Thyroid gland (tissue), 4 donors: ENCODE data around the gene CEP97. TPM values are rescaled to one million over a fixed set of nuclear protein-coding genes. Genes with fewer than 3 reads are reported as not detected.

Experiments
- DNase-seq, 2 donors: peaks; one replicate each; pipeline ENCODE4 v3.0.0-alpha.2; 2019
- H3K27ac ChIP-seq, 3 donors: fragments of 200-600 bp; sonication (generic); 1 replicate in 2 of 3; 2 replicates in 1 of 3; pipeline ENCODE4 v1.5.1; 2016 to 2019; ENCODE audit warnings: mild to moderate bottlenecking in 1 of 3, moderate library complexity in 1 of 3
- H3K27me3 ChIP-seq: fragments of 200-600 bp; sonication (generic); one replicate; pipeline ENCODE4 v1.5.1; 2019
- H3K36me3 ChIP-seq, 2 donors: fragments of 200-600 bp; sonication (generic); one replicate each; pipeline ENCODE4 v1.5.1; 2016 to 2019
- H3K4me1 ChIP-seq, 2 donors: fragments of 200-600 bp; sonication (generic); one replicate each; pipeline ENCODE4 v1.5.1; 2017 to 2019
- H3K4me3 ChIP-seq, 3 donors: fragments of 200-600 bp; sonication (generic); replicated peaks in 1 of 3; 1 replicate in 2 of 3; 2 replicates in 1 of 3; pipeline ENCODE4 v1.5.1; 2016; ENCODE audit warnings: mild to moderate bottlenecking in 1 of 3
- H3K9me3 ChIP-seq: fragments of 200-600 bp; sonication (generic); one replicate; pipeline ENCODE4 v1.5.1; 2017
- POLR2A ChIP-seq, 2 donors: fragments of 450-650 bp; IDR thresholded peaks; one replicate each; pipeline ENCODE4 v1.6.1; 2017; ENCODE audit warnings: antibody characterized with exemption in 2 of 2, mild to moderate bottlenecking in 2 of 2, moderate library complexity in 1 of 2
- WGBS, 2 donors: methylation state at CpG; one replicate each; pipeline ENCODE4 v1.1.5; 2017; 5-methylcytosine and 5-hydroxymethylcytosine counted together
- intact Hi-C: fragments of 100-400 bp; cut with DNase I; formaldehyde crosslinking; loops from one replicate; pipeline ENCODE4 v1.15.1; 2023
- total RNA-seq, 4 donors: library from RNA; depleted of rRNA; stranded (reverse); fragments of >200 nt; gene quantifications; one replicate each; pipeline ENCODE4 v1.2.3, GENCODE V29; 2016
- TF ChIP-seq, protein P1 (sequence below), 6 experiments: fragments of 200-600 bp in 3 of 6; fragments of 450-650 bp in 3 of 6; sonication (generic) in 3 of 6; IDR thresholded peaks; one replicate each; pipeline ENCODE4 v1.5.1; 2016 to 2019; ENCODE audit warnings: antibody characterized with exemption in 6 of 6, mild to moderate bottlenecking in 2 of 6, inconsistent platforms in 1 of 6, moderate library complexity in 1 of 6

CEP97 gene
- total RNA-seq, 4 donors from 2014 or later: 7.3 to 13.3 (median 8.2) TPM

DNA sequence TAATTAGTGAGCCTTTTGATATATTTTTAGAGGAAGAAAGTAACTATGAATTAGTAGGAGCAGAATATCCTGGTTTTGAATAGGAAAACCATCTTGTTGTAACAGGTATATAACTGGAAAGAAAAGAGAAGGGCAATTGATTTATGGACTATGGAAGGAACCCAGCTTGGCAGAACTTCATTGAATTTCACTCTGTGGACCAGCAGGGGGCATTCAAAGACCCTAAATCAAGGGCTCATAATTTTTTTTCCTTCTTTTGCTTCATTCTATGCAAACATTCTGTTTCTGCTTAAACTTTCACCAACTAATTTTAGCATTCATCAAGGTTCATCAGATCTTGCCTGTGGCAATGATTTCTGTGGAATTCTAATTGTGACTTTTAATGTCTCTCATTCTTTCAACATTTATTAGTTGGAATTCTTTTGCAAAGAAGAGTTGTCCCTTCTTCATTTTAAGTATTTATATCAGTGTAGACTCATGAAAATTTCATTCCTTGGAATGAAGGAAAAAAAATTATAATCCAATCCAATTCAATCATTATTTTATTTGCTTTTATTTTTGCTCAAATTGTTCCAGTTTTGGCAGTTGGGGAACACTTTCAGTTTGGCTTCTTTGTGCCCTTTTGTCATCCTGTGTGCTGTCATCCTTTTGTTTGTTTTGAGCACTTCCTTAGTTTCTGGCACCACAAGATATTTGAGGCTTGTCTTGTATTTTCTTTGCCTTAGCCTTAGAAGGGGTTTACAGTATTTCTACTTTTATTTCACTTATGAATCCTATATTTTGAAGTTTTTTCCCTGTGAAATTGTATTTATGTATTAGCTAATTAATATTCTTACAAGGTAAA is 85.0 kb downstream of the CEP97 start:
- peak overlapping the region; percentile 56 to 74 (median 62) for H3K27ac ChIP-seq
- H3K36me3 ChIP-seq: no peaks in the 10 kb centered on the region
- peak; percentile 34 to 35 for DNase-seq
- H3K4me3 ChIP-seq: no peak overlapping the region
- intact Hi-C loops: loop anchor here (5.0 to 10.0 kb wide), 2 partner anchors 418 to 725 kb away; no protein-coding TSS in a partner anchor
- no peaks in the 10 kb centered on the region for H3K9me3 ChIP-seq
- no peak for TF ChIP-seq POLR2A (IDR thresholded peaks at IDR 0.05)
- TF ChIP-seq, protein P1, sequence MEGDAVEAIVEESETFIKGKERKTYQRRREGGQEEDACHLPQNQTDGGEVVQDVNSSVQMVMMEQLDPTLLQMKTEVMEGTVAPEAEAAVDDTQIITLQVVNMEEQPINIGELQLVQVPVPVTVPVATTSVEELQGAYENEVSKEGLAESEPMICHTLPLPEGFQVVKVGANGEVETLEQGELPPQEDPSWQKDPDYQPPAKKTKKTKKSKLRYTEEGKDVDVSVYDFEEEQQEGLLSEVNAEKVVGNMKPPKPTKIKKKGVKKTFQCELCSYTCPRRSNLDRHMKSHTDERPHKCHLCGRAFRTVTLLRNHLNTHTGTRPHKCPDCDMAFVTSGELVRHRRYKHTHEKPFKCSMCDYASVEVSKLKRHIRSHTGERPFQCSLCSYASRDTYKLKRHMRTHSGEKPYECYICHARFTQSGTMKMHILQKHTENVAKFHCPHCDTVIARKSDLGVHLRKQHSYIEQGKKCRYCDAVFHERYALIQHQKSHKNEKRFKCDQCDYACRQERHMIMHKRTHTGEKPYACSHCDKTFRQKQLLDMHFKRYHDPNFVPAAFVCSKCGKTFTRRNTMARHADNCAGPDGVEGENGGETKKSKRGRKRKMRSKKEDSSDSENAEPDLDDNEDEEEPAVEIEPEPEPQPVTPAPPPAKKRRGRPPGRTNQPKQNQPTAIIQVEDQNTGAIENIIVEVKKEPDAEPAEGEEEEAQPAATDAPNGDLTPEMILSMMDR (IDR thresholded peaks at IDR 0.05): peak in 5 of 6 experiments; percentile 34 to 84 (median 68)
- peaks cover 19 to 20% of the 10 kb centered on the region in 2 donors for H3K4me1 ChIP-seq
- no peaks in the 10 kb centered on the region for H3K27me3 ChIP-seq

DNA sequence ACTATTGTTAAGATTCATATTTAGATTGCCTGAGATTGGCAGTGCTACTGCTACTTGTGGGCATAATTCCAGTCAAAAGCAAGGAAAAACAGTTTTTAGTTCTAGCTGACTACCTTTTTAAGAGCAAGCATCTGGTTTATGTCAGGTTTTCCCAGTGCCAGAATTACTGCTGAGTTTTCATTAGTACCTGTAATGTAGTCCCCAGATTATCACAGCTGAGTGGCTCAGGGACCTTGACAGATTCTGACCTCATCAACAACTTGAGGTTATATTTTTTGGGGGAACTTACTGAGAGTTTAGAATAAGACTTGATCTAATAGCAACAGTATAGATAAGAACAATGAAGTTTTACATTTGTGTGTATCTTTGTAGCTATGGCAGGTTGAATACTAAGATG is 85.6 kb downstream of the CEP97 start:
- peaks cover 19 to 26% of the 10 kb centered on the region in 2 donors for H3K4me1 ChIP-seq
- H3K9me3 ChIP-seq: no peaks in the 10 kb centered on the region
- DNase-seq: peak; percentile 27 to 34
- peak overlapping the region; percentile 56 to 74 (median 62) for H3K27ac ChIP-seq
- intact Hi-C loops: no loop called here
- no peak overlapping the region for H3K4me3 ChIP-seq
- no peaks in the 10 kb centered on the region for H3K36me3 ChIP-seq
- TF ChIP-seq POLR2A (IDR thresholded peaks at IDR 0.05): no peak
- TF ChIP-seq, protein P1 (IDR thresholded peaks at IDR 0.05): no peak
- H3K27me3 ChIP-seq: no peaks in the 10 kb centered on the region

DNA sequence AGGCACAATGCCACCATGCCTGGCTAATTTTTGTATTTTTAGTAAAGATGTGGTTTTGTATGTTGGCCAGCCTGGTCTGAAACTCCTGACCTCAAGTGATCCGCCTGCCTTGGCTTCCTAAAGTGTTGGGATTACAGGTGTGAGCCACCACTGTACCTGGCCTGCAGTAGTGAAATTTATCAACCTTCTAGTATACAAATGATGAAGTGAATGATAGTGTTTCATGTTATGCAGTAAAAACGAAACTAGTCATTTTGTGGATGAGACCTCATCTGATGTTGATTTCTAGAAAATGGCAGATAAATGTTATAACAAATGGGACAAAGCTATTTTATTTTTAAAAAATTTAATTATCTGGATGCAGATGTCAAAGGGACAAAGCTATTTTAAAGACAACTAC is 87.5 kb downstream of the CEP97 start:
- Histone ChIP-seq H3K9me3 (no peaks in the 10 kb centered on the region), H3K36me3 (no peaks in the 10 kb centered on the region), H3K4me1 (peaks cover 19 to 26% of the 10 kb centered on the region in 2 donors), H3K27ac (no peak overlapping the region), H3K4me3 (no peak overlapping the region), H3K27me3 (no peaks in the 10 kb centered on the region)
- intact Hi-C loops: no loop called here
- WGBS, 2 donors: 90 to 98% methylated on average over 2 of the region's 2 CpGs
- no peak for DNase-seq
- TF ChIP-seq POLR2A (IDR thresholded peaks at IDR 0.05): no peak
- TF ChIP-seq, protein P1 (IDR thresholded peaks at IDR 0.05): no peak

DNA sequence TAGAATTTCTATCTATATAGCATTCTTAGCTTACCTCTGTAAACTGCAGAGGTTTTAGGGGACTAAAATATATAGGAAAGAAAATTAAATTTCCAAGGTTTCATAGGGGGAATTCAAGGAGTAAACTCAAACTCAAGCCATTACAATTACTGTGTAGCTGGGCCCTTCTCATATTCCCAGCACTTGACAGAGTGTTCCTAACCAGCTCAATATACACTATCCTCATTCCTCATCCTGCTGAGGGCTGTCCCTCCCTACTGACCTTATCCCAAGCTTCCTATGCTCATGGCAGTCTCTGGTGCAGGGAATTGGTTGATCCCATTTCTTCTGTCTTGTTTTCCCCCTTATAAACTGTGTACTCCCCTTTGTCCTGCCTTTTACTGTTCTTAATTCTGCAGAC is 88.5 kb downstream of the CEP97 start:
- H3K9me3 ChIP-seq: no peaks in the 10 kb centered on the region
- TF ChIP-seq, protein P1 (IDR thresholded peaks at IDR 0.05): no peak
- TF ChIP-seq POLR2A (IDR thresholded peaks at IDR 0.05): no peak
- DNase-seq: no peak
- peaks cover 19 to 26% of the 10 kb centered on the region in 2 donors for H3K4me1 ChIP-seq
- no peak overlapping the region for H3K27ac ChIP-seq
- H3K27me3 ChIP-seq: no peaks in the 10 kb centered on the region
- H3K4me3 ChIP-seq: no peak overlapping the region
- no peaks in the 10 kb centered on the region for H3K36me3 ChIP-seq
- intact Hi-C loops: no loop called here

DNA sequence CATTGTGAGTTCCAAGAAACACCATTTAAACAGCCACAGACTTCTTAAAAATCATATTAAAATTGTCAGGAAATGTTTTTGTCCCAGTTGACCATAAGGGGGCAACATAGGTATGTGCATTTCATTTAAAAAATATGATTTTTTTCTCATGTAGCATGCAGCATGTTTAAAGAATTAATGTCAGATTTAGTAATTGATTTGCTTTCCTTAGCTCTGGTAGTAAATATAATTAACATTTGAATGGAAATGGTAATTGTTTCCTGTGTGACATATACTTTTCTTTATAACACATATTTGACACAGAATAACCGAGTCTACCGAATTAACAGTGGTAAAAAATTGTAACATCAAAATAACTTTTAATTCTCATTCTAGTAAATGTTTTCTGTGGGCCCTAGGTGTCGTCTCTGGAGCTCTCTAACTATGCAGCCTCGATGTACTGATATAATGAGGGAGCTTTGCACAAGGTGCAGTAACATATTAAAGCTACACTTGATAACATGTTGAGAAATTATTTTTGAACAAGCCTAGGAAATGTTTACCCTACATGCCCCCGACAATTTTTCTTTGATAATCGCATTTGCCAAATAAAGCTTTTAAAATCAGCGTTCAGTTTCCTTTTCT is 89.5 kb downstream of the CEP97 start:
- Histone ChIP-seq H3K4me1 (peaks cover 18 to 25% of the 10 kb centered on the region in 2 donors), H3K27me3 (no peaks in the 10 kb centered on the region), H3K4me3 (no peak overlapping the region), H3K9me3 (no peaks in the 10 kb centered on the region), H3K27ac (no peak overlapping the region), H3K36me3 (no peaks in the 10 kb centered on the region)
- intact Hi-C loops: no loop called here
- no peak for DNase-seq
- TF ChIP-seq, protein P1 (IDR thresholded peaks at IDR 0.05): peak; percentile 35 to 79 (median 55)
- no peak for TF ChIP-seq POLR2A (IDR thresholded peaks at IDR 0.05)
- WGBS, 2 donors: 76 to 83% methylated on average over 7 of the region's 7 CpGs
